KMS-11 (cell line): ENCODE measurements around the gene ASCL4.

ENCODE experiments used
- H2AFZ ChIP-seq: fragments of 200-600 bp; sonication (generic); 2 replicates; pipeline ENCODE4 v1.6.1; 2016; ENCODE audit warnings: antibody characterized with exemption, mixed run types, low read depth
- H3K27ac ChIP-seq: fragments of 200-600 bp; sonication (generic); 2 replicates; pipeline ENCODE4 v1.6.1; 2016; ENCODE audit warnings: mild to moderate bottlenecking, mixed run types
- H3K27me3 ChIP-seq: fragments of 200-600 bp; sonication (generic); 2 replicates; pipeline ENCODE4 v1.6.1; 2017; ENCODE audit warnings: mild to moderate bottlenecking, low read depth, mixed run types, moderate library complexity; ENCODE audit not compliant: insufficient read depth
- H3K36me3 ChIP-seq: fragments of 200-600 bp; sonication (generic); 2 replicates; pipeline ENCODE4 v1.6.1; 2017; ENCODE audit warnings: mild to moderate bottlenecking, mixed run types; ENCODE audit not compliant: insufficient read depth
- H3K4me1 ChIP-seq: fragments of 200-600 bp; sonication (generic); 2 replicates; pipeline ENCODE4 v1.6.1; 2016; ENCODE audit warnings: mild to moderate bottlenecking, low read depth, mixed run types; ENCODE audit not compliant: poor library complexity, severe bottlenecking
- H3K4me2 ChIP-seq: fragments of 200-600 bp; sonication (generic); 2 replicates; pipeline ENCODE4 v1.7.0; 2016; ENCODE audit warnings: mild to moderate bottlenecking, mixed run types
- H3K4me3 ChIP-seq: fragments of 200-600 bp; sonication (generic); IDR thresholded peaks from 2 replicates; pipeline ENCODE4 v1.6.1; 2017; ENCODE audit warnings: low read depth, low read length, mixed read lengths; ENCODE audit not compliant: insufficient read depth
- H3K79me2 ChIP-seq: fragments of 200-600 bp; sonication (generic); 2 replicates; pipeline ENCODE4 v1.6.1; 2016; ENCODE audit warnings: low read depth, mixed run types; ENCODE audit not compliant: insufficient read depth
- H3K9ac ChIP-seq: fragments of 200-600 bp; sonication (generic); 2 replicates; pipeline ENCODE4 v1.6.1; 2016; ENCODE audit warnings: mild to moderate bottlenecking, mixed run types
- H4K20me1 ChIP-seq: fragments of 200-600 bp; sonication (generic); 2 replicates; pipeline ENCODE4 v1.6.1; 2016; ENCODE audit warnings: mild to moderate bottlenecking, mixed run types; ENCODE audit not compliant: insufficient read depth
- CTCF ChIP-seq: fragments of 200-600 bp; sonication (generic); conservative IDR thresholded peaks from 2 replicates; pipeline ENCODE4 v1.6.1; 2017; ENCODE audit warnings: low read depth, mild to moderate bottlenecking, antibody characterized with exemption, low read length, moderate library complexity, mixed read lengths

Gene ASCL4

GRCh38 chr12:107794451-107794850 lies 19.9 kb downstream of the ASCL4 start:
- H3K27ac ChIP-seq = no peak overlapping the region
- H4K20me1 ChIP-seq = no peaks in the 10 kb centered on the region
- no peak overlapping the region for H3K4me2 ChIP-seq
- H3K36me3 ChIP-seq = no peaks in the 10 kb centered on the region
- TF ChIP-seq CTCF = no peak
- H3K4me1 ChIP-seq = peaks cover 13% of the 10 kb centered on the region
- no peak overlapping the region for H3K4me3 ChIP-seq
- no peaks in the 10 kb centered on the region for H3K79me2 ChIP-seq
- no peaks in the 10 kb centered on the region for H3K27me3 ChIP-seq
- no peak overlapping the region for H3K9ac ChIP-seq
- no peak overlapping the region for H2AFZ ChIP-seq

DNA sequence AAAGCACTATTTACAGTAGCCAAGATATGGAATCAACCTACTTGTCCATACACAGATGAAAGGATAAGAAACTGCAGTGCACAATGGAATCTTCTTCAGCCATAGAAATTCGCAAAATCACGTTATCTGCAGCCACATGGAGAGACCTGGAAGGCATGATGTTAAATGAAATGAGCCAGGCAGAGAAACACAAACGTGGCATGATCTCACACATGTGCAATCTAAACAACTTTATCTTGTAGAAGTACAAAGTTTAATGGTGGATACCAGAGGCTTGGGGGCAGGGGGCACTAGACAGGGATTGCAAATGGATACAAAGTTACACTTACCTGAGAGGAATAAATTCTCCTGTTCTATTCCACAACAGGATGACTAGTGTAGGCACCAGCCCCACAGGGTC lies 24.1 kb downstream of the ASCL4 start:
- no peaks in the 10 kb centered on the region for H3K27me3 ChIP-seq
- no peak overlapping the region; the same call in 1 of the 2 replicates for H3K4me2 ChIP-seq
- no peaks in the 10 kb centered on the region for H4K20me1 ChIP-seq
- no peaks in the 10 kb centered on the region for H3K79me2 ChIP-seq
- no peak overlapping the region for H3K9ac ChIP-seq
- H3K4me1 ChIP-seq = peaks cover 34% of the 10 kb centered on the region
- H3K36me3 ChIP-seq = no peaks in the 10 kb centered on the region
- TF ChIP-seq CTCF = no peak
- no peak overlapping the region for H3K4me3 ChIP-seq
- no peak overlapping the region for H3K27ac ChIP-seq
- no peak overlapping the region for H2AFZ ChIP-seq

GRCh38 chr12:107801150-107801549 lies 26.6 kb downstream of the ASCL4 start:
- H4K20me1 ChIP-seq = no peaks in the 10 kb centered on the region
- no peaks in the 10 kb centered on the region for H3K79me2 ChIP-seq
- no peaks in the 10 kb centered on the region for H3K36me3 ChIP-seq
- H3K4me1 ChIP-seq = peaks cover 34% of the 10 kb centered on the region
- no peaks in the 10 kb centered on the region for H3K27me3 ChIP-seq
- H3K27ac ChIP-seq = no peak overlapping the region
- peak overlapping the region; percentile 8; the same call in 1 of the 2 replicates for H3K4me2 ChIP-seq
- no peak for TF ChIP-seq CTCF
- no peak overlapping the region for H2AFZ ChIP-seq
- H3K4me3 ChIP-seq = no peak overlapping the region
- no peak overlapping the region for H3K9ac ChIP-seq

DNA sequence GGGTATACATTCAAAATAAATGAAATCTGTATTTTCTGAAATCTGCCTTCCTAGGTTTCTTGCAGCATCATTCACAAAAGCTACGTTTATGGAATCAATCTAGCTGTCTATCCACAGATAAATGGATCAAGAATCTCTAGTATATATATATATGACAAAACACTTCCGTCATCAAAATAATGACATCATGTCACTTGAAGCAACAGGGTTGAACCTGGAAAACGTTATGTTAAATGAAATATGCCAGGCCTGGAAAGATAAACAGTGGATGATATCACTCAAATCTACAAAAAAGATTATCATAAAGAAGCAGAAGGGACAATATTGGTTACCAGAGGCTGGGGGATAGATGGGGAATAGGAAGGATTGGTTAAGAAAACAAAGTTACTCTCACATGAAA lies 28.6 kb downstream of the ASCL4 start:
- H3K79me2 ChIP-seq = no peaks in the 10 kb centered on the region
- no peak for TF ChIP-seq CTCF
- H3K4me1 ChIP-seq = peaks cover 24% of the 10 kb centered on the region
- H3K27me3 ChIP-seq = no peaks in the 10 kb centered on the region
- H3K36me3 ChIP-seq = no peaks in the 10 kb centered on the region
- no peak overlapping the region for H3K4me2 ChIP-seq
- no peak overlapping the region for H3K27ac ChIP-seq
- no peaks in the 10 kb centered on the region for H4K20me1 ChIP-seq
- no peak overlapping the region for H2AFZ ChIP-seq
- H3K4me3 ChIP-seq = no peak overlapping the region
- H3K9ac ChIP-seq = no peak overlapping the region
